ENCODE measurements around the gene UGT1A5.
"Not testable (repeated sequence)": the region's sequence is repeated elsewhere in the genome, so short reads cannot be mapped to it uniquely, and the experiment has no call there.

The UGT1A5 gene

DNA sequence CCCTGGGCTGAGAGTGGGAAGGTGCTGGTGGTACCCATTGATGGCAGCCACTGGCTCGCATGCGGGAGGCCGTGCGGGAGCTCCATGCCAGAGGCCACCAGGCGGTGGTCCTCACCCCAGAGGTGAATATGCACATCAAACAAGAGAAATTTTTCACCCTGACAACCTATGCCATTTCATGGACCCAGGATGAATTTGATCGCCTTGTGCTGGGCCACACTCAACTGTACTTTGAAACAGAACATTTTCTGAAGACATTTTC is 34.5 kb downstream of the UGT1A5 start:
- DNase-seq, result no peak

- DNase-seq, result not testable (repeated sequence)
Observed at GRCh38 chr2:233750689-233751088, 38.0 kb downstream of the UGT1A5 start.

DNA sequence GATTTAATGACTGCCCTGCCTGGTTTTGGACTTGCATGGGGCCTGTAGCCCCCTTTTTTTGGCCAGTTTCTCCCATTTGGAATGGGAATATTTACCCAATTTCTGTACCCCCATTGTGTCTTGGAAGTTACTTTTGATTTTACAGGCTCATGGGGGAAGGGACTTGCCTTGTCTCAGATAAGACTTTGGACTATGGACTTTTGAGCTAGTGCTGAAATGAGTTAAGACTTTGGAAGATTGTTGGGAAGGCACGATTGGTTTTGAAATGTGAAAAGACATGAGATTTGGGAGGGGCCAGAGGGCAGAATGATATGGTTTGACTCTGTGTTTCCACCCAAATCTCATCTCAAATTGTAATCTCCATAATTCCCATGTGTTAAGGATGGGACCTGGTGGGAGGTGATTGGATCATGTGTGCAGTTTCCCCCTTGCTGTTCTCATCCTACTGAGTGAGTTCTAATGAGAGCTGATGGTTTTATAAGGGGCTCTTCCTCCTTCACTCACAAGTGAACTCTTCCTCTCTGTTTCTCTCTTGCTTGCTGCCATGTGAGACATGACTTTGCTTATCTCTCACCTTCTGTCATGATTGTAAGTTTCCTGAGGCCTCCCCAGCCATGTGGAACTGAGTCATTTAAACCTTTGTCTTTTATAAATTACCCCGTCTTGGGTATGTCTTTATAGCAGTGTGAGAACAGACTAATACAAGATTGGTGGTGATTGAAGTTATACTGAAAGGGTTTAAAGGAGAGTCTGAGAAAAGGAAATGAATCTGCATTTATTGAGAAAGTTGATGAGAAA is 38.7 kb downstream of the UGT1A5 start:
- DNase-seq, result not testable (repeated sequence)

GRCh38 chr2:233754872-233755611 is 42.3 kb downstream of the UGT1A5 start:
- DNase-seq, result no peak

DNA sequence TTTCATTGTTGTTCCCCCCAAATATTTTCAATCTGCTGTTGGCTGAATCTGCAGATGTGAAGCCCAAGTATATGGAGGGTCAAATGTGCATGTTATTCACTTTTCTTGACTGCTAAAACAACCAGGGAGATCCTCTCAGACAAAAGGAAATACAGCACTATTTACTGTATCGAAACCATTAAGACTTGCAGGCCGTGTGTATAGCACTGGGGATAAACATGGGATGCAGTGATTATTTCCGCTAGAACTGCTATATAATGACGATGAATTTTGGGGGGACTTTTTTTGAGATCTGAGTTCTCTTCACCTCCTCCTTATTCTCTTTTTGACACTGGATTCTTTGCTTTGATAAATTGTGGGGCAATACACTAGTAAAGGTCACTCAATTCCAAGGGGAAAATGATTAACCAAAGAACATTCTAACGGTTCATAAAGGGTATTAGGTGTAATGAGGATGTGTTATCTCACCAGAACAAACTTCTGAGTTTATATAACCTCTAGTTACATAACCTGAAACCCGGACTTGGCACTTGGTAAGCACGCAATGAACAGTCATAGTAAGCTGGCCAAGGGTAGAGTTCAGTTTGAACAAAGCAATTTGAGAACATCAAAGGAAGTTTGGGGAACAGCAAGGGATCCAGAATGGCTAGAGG is 43.8 kb downstream of the UGT1A5 start:
- no peak for DNase-seq

DNA sequence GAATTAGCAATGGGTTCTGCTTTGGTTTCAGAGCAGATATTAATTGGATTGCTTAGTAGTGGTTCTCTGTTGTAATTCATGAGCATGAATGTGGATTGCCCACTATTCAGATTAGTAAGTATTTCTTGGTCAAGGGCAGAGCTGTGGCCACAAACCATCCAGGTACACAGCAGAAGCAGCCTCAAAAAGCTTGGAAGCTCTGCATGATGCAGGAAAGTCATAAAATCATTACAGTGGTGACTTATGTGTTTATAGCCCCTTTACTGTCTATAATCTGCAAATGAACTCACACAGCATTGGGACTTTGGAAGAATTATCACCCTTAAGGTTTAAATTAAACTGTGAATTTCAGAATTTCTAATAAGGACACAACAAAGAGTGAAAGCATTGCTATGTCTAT is 45.4 kb downstream of the UGT1A5 start:
- DNase-seq, result no peak

DNA sequence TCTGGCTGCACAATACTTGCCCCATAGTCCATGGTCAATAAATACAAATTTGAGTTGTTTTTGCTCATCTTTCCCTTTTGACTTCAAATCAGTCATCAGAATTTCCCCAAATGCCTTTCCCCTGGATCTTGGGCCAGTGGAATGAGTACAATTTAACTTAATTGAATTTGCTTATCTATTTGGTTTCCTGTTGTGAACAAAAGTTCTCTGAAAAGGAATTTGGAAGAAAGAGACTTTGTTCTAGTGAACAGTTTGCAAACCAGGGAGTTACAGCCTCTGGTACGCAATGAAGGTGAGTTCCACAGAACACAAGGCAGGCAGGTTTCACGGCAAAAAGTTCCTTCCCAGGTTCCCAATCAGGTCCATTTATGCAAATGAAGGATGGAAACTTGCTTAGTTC is 46.1 kb downstream of the UGT1A5 start:
- no peak for DNase-seq

DNA sequence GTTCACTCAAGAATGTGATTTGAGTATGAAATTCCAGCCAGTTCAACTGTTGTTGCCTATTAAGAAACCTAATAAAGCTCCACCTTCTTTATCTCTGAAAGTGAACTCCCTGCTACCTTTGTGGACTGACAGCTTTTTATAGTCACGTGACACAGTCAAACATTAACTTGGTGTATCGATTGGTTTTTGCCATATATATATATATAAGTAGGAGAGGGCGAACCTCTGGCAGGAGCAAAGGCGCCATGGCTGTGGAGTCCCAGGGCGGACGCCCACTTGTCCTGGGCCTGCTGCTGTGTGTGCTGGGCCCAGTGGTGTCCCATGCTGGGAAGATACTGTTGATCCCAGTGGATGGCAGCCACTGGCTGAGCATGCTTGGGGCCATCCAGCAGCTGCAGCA is 47.3 kb downstream of the UGT1A5 start, which contains the start of gene UGT1A1:
UGT1A1 (plus strand) TSS at position 228 of the 400 bp plus-strand sequence; CDS start at position 246, 18 bp downstream.
- no peak for DNase-seq

DNA sequence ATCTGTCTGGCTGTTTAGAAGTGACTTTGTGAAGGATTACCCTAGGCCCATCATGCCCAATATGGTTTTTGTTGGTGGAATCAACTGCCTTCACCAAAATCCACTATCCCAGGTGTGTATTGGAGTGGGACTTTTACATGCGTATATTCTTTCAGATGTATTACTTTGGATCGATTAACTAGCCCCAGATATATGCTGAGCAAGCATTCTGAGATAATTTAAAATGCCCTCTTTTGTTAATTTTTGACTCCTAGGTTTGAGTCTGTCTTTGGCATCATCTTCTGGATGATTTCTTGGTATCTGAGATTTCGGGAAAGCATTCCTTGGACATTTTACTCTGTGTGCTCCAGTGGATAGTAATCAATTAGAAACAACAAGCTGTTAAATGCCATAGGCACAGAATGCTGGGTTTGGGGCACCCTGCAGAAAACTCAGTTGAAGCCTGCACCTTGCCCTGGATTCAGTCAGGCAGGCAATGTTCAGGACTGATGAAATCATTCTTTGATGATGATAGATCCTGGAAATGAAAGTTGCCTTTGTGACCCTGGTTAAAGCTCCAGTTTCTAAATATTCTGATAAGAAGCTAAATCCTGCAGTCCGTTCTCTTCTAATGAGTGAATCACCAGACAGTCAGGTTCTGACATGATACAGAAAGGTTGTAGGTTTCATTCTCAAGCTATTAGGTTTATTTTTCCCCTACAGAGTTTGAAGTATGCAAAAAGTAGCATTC is 48.5 kb downstream of the UGT1A5 start:
- no peak for DNase-seq

DNA sequence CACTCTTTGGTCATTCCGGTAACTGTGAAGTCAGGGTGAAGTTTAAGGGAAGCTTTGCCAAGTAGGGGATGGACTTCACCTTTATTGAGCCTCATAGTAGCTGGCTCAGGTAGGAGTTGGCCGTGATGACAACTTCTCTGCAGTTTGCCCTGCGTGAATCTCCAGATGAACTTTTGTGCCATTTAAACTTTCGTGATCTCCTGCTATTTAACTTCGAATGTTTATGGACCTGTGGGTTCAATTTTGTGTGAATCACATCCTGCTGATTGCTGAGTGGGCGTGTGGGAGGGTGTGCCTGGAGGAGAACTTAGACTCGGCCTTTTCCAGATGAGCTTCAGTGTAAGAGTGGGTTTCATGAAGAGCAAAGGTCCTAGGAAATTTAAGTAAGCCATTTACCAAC is 51.6 kb downstream of the UGT1A5 start:
- DNase-seq, result no peak

- no peak for DNase-seq
Observed at GRCh38 chr2:233764761-233765160, 52.1 kb downstream of the UGT1A5 start.

DNA sequence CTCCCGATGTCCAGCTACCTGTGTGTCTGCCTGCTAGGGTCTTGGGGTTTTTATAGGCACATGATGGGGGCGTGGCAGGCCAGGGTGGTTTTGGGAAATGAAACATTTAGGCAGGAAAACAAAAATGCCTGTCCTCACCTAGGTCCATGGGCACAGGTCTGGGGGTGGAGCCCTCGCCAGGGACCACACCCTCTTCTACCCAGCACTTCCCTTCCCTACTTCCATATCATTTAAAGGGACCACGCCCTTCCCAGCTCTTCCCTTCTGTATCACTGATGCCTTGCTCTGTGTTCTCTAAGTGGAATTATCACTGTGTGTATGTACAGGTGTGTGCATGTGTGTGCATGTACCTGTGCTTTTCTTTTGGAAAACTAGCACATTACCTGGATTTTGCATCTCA is 53.7 kb downstream of the UGT1A5 start:
- DNase-seq, result no peak

DNA sequence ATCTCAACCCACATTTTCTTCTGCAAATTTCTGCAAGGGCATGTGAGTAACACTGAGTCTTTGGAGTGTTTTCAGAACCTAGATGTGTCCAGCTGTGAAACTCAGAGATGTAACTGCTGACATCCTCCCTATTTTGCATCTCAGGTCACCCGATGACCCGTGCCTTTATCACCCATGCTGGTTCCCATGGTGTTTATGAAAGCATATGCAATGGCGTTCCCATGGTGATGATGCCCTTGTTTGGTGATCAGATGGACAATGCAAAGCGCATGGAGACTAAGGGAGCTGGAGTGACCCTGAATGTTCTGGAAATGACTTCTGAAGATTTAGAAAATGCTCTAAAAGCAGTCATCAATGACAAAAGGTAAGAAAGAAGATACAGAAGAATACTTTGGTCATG is 55.4 kb downstream of the UGT1A5 start:
- DNase-seq, result no peak

GRCh38 chr2:233769260-233769659 is 56.6 kb downstream of the UGT1A5 start:
- no peak for DNase-seq

GRCh38 chr2:233772153-233772552 is 59.4 kb downstream of the UGT1A5 start:
- no peak for DNase-seq

GRCh38 chr2:233772583-233772982 is 59.9 kb downstream of the UGT1A5 start:
- no peak for DNase-seq

DNA sequence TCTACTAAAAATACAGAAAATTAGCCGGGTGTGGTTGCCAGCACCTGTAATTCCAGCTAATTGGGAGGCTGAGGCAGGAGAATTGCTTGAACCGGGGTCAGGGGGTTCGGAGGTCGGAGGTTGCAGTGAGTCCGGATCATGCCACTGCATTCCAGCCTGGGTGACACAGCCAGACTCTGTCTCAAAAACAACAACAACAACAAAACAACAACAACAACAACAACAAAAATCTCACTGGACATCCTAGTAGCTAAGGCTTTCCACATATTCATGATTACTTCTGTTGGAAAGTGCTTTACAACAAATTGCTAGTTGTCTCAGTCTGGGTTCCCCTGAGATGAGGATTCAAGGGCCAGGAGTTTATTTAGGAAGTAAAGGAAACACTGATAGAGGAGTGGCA is 61.1 kb downstream of the UGT1A5 start:
- no peak for DNase-seq

DNA sequence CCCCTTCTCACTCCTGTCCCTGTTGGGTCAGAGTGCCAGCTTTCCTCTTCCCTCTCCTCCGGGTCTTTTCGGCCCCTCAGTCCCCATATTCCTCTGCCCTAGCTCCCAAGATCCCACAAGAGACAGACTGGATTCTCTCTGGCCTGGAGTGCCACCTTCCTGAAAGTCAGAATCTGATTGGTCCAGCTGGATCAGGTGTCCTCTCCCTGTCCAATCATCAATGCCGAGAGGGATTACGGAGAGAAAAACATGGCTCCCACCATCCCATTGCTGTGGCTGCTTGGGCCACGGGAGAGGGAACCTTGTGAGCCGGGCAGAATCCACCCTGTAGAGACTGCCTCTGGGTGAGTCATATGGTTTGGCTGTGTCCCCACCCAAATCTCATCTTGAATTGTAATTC is 62.7 kb downstream of the UGT1A5 start:
- DNase-seq, result no peak

DNA sequence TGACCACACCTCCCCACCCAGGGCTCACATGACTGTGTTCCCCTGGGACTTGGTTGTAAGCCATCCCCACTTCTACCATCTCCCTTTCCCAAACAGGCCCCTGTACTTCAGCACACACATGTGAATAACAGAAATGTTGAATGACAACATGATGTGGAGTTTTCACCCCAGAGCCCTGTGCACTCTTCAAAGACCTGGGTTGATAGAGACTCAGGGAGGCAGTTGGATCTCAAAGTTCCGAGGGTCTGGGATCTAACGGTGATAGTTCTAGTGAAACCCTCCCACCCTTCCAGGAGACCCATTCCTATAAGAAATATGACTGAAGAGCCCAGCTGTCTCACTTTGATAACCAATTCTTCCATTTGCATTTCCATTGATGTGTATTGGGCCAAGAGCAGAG is 65.3 kb downstream of the UGT1A5 start, which contains the start of gene MROH2A:
MROH2A (plus strand) TSS at position 301 of the 400 bp plus-strand sequence. CDS start 1,029 bp downstream, outside the sequence.
- DNase-seq, result no peak

GRCh38 chr2:233779722-233780121 is 67.0 kb downstream of the UGT1A5 start:
- no peak for DNase-seq

DNA sequence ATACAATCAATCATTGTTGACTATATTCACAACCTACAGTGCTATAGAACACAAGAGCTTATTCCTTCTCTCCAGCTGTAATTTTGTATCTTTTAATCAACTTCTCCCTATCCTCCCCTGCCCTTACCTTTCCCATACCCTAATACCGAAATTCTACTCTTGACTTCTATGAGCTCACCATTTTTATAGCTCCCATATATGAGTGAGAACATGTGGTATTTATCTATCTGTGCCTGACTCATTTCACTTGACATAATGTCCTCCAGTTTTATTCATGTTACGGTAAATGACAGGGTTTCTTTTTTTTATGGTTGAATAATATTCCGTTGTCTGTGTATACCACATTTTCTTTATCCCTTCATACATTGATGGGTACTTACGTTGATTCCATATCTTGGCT is 68.1 kb downstream of the UGT1A5 start:
- no peak for DNase-seq

GRCh38 chr2:233789554-233789953 is 76.8 kb downstream of the UGT1A5 start:
- DNase-seq, result no peak

All from stimulated activated naive CD4-positive, alpha-beta T cell (primary cell).